Hematopoietic multipotent progenitor cell (in vitro differentiated cells): ENCODE measurements around the gene CCDC6. TPM values are rescaled to one million over a fixed set of nuclear protein-coding genes. Genes with fewer than 3 reads are reported as not detected.

Experiments
- total RNA-seq: library from RNA; depleted of rRNA; stranded (reverse); fragments of >200 nt; gene quantifications from one replicate; pipeline ENCODE4 v1.2.3, GENCODE V29; 2012

Gene CCDC6
- total RNA-seq, 1 donor = 24.8 TPM

Other genes with a start within 250 kb of the CCDC6 start
- gene SLC16A9, start 196.7 kb downstream of the CCDC6 start, total RNA-seq = 0.81 TPM
- gene MRLN, start 153.1 kb downstream of the CCDC6 start, total RNA-seq = not detected